ENCODE data around the gene OR4N2.
"Not testable (repeated sequence)": the region's sequence is repeated elsewhere in the genome, so short reads cannot be mapped to it uniquely, and the experiment has no call there.

OR4N2 gene

GRCh38 chr14:19772454-19772853 lies 31.1 kb upstream of the OR4N2 start:
- not testable (repeated sequence) for H2AFZ ChIP-seq (ENCODE audit: insufficient read depth, low read length, poor library complexity); H3K4me1 ChIP-seq (ENCODE audit: control insufficient read depth in 1 of 2, insufficient read depth in 2 of 2, low read length in 2 of 2); H3K9me3 ChIP-seq (ENCODE audit: insufficient read depth, low read depth, low read length); DNase-seq; H3K27ac ChIP-seq (ENCODE audit: low read depth, low read length); H3K4ac ChIP-seq (ENCODE audit: low read depth, low read length); H2BK120ac ChIP-seq (ENCODE audit: insufficient read depth, low read length, poor library complexity); H3K23ac ChIP-seq (ENCODE audit: low read length); H3K79me1 ChIP-seq (ENCODE audit: low read length); H3K79me2 ChIP-seq (ENCODE audit: control insufficient read depth, insufficient read depth, low read length, poor library complexity); H3K14ac ChIP-seq (ENCODE audit: low read length); H2AK5ac ChIP-seq (ENCODE audit: low read length); H4K91ac ChIP-seq (ENCODE audit: low read depth, low read length); H2BK12ac ChIP-seq (ENCODE audit: low read length); H3K36me3 ChIP-seq (ENCODE audit: control insufficient read depth in 1 of 2, insufficient read depth in 2 of 2, low read length in 2 of 2); H2BK5ac ChIP-seq (ENCODE audit: low read depth, low read length, poor library complexity); H3K27me3 ChIP-seq (ENCODE audit: insufficient read depth, low read length); H3K4me2 ChIP-seq (ENCODE audit: low read length); H4K12ac ChIP-seq (ENCODE audit: low read depth, low read length); H4K8ac ChIP-seq (ENCODE audit: low read depth, low read length); H3K9ac ChIP-seq (ENCODE audit: low read length); H3K4me3 ChIP-seq (ENCODE audit: low read depth, low read length); H3K18ac ChIP-seq (ENCODE audit: low read length)
- no CpG with 5 or more reads among the region's 2 CpGs for WGBS (ENCODE audit: extremely low coverage, insufficient coverage, insufficient read length)

GRCh38 chr14:19773204-19773603 lies 30.4 kb upstream of the OR4N2 start, which contains the start of gene OR4M1:
OR4M1 (plus strand) TSS chr14:19773504; CDS start chr14:19780323, 6,819 bp downstream.
- not testable (repeated sequence) for H3K4me1 ChIP-seq (ENCODE audit: control insufficient read depth in 1 of 2, insufficient read depth in 2 of 2, low read length in 2 of 2); H3K79me1 ChIP-seq (ENCODE audit: low read length); H3K14ac ChIP-seq (ENCODE audit: low read length); H4K91ac ChIP-seq (ENCODE audit: low read depth, low read length); H3K18ac ChIP-seq (ENCODE audit: low read length); H2BK120ac ChIP-seq (ENCODE audit: insufficient read depth, low read length, poor library complexity); H3K4ac ChIP-seq (ENCODE audit: low read depth, low read length); H3K23ac ChIP-seq (ENCODE audit: low read length); H3K79me2 ChIP-seq (ENCODE audit: control insufficient read depth, insufficient read depth, low read length, poor library complexity); H3K4me2 ChIP-seq (ENCODE audit: low read length); H3K4me3 ChIP-seq (ENCODE audit: low read depth, low read length); H4K8ac ChIP-seq (ENCODE audit: low read depth, low read length); H2AK5ac ChIP-seq (ENCODE audit: low read length); H3K27ac ChIP-seq (ENCODE audit: low read depth, low read length); H2BK12ac ChIP-seq (ENCODE audit: low read length); H2AFZ ChIP-seq (ENCODE audit: insufficient read depth, low read length, poor library complexity); H4K12ac ChIP-seq (ENCODE audit: low read depth, low read length); H3K9me3 ChIP-seq (ENCODE audit: insufficient read depth, low read depth, low read length); H3K9ac ChIP-seq (ENCODE audit: low read length); H3K27me3 ChIP-seq (ENCODE audit: insufficient read depth, low read length); H2BK5ac ChIP-seq (ENCODE audit: low read depth, low read length, poor library complexity); DNase-seq; H3K36me3 ChIP-seq (ENCODE audit: control insufficient read depth in 1 of 2, insufficient read depth in 2 of 2, low read length in 2 of 2)
- WGBS (ENCODE audit: extremely low coverage, insufficient coverage, insufficient read length) = no CpG with 5 or more reads among the region's 1 CpG

- H4K12ac ChIP-seq (ENCODE audit: low read depth, low read length) = no peak overlapping the region
- no peak overlapping the region for H4K91ac ChIP-seq (ENCODE audit: low read depth, low read length)
- no peak for DNase-seq
- peaks cover 12% of the 10 kb centered on the region for H3K9me3 ChIP-seq (ENCODE audit: insufficient read depth, low read depth, low read length)
- no peaks in the 10 kb centered on the region for H3K79me2 ChIP-seq (ENCODE audit: control insufficient read depth, insufficient read depth, low read length, poor library complexity)
- H3K4me3 ChIP-seq (ENCODE audit: low read depth, low read length) = no peak overlapping the region
- no peak overlapping the region for H2BK12ac ChIP-seq (ENCODE audit: low read length)
- no peak overlapping the region for H2BK5ac ChIP-seq (ENCODE audit: low read depth, low read length, poor library complexity)
- no peak overlapping the region for H2BK120ac ChIP-seq (ENCODE audit: insufficient read depth, low read length, poor library complexity)
- H3K18ac ChIP-seq (ENCODE audit: low read length) = no peak overlapping the region
- no peak overlapping the region for H3K14ac ChIP-seq (ENCODE audit: low read length)
- H3K9ac ChIP-seq (ENCODE audit: low read length) = no peak overlapping the region
- WGBS (ENCODE audit: extremely low coverage, insufficient coverage, insufficient read length) = no CpG with 5 or more reads among the region's 1 CpG
- no peak overlapping the region for H3K27ac ChIP-seq (ENCODE audit: low read depth, low read length)
- H4K8ac ChIP-seq (ENCODE audit: low read depth, low read length) = no peak overlapping the region
- H3K79me1 ChIP-seq (ENCODE audit: low read length) = no peaks in the 10 kb centered on the region
- no peaks in the 10 kb centered on the region for H3K4me1 ChIP-seq (ENCODE audit: control insufficient read depth in 1 of 2, insufficient read depth in 2 of 2, low read length in 2 of 2)
- H3K4me2 ChIP-seq (ENCODE audit: low read length) = no peak overlapping the region
- H3K4ac ChIP-seq (ENCODE audit: low read depth, low read length) = no peak overlapping the region
- no peak overlapping the region for H3K23ac ChIP-seq (ENCODE audit: low read length)
- H2AK5ac ChIP-seq (ENCODE audit: low read length) = no peak overlapping the region
- H2AFZ ChIP-seq (ENCODE audit: insufficient read depth, low read length, poor library complexity) = no peak overlapping the region
- H3K36me3 ChIP-seq (ENCODE audit: control insufficient read depth in 1 of 2, insufficient read depth in 2 of 2, low read length in 2 of 2) = no peaks in the 10 kb centered on the region
- H3K27me3 ChIP-seq (ENCODE audit: insufficient read depth, low read length) = no peaks in the 10 kb centered on the region
Measured at GRCh38 chr14:19775587-19775986, 28.0 kb upstream of the OR4N2 start.

DNA sequence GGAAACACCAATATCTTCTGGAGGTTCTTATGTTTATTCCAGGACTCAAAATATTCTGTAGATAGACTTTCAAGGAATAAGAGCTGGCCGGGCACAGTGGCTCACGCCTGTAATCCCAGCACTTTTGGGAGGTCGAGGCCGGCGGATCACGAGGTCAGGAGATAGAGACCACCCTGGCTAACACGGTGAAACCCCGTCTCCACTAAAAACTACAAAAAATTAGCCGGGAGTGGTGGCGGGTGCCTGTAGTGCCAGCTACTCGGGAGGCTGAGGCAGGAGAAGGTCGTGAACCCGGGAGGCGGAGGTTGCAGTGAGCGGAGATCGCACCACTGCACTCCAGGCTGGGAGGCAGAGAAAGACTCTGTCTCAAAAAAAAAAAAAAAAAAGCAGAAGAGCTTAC lies 17.7 kb upstream of the OR4N2 start:
- not testable (repeated sequence) for H4K8ac ChIP-seq (ENCODE audit: low read depth, low read length); H3K23ac ChIP-seq (ENCODE audit: low read length); H3K4ac ChIP-seq (ENCODE audit: low read depth, low read length); DNase-seq; H2AFZ ChIP-seq (ENCODE audit: insufficient read depth, low read length, poor library complexity); H3K9me3 ChIP-seq (ENCODE audit: insufficient read depth, low read depth, low read length); H3K79me2 ChIP-seq (ENCODE audit: control insufficient read depth, insufficient read depth, low read length, poor library complexity); H3K4me1 ChIP-seq (ENCODE audit: control insufficient read depth in 1 of 2, insufficient read depth in 2 of 2, low read length in 2 of 2); H4K12ac ChIP-seq (ENCODE audit: low read depth, low read length); H3K4me2 ChIP-seq (ENCODE audit: low read length); H4K91ac ChIP-seq (ENCODE audit: low read depth, low read length); H3K27ac ChIP-seq (ENCODE audit: low read depth, low read length); H2BK12ac ChIP-seq (ENCODE audit: low read length); H3K4me3 ChIP-seq (ENCODE audit: low read depth, low read length); H2AK5ac ChIP-seq (ENCODE audit: low read length); H2BK5ac ChIP-seq (ENCODE audit: low read depth, low read length, poor library complexity); H3K14ac ChIP-seq (ENCODE audit: low read length); H3K18ac ChIP-seq (ENCODE audit: low read length); H3K36me3 ChIP-seq (ENCODE audit: control insufficient read depth in 1 of 2, insufficient read depth in 2 of 2, low read length in 2 of 2); H3K27me3 ChIP-seq (ENCODE audit: insufficient read depth, low read length); H3K79me1 ChIP-seq (ENCODE audit: low read length); H3K9ac ChIP-seq (ENCODE audit: low read length); H2BK120ac ChIP-seq (ENCODE audit: insufficient read depth, low read length, poor library complexity)
- WGBS (ENCODE audit: extremely low coverage, insufficient coverage, insufficient read length) = no CpG with 5 or more reads among the region's 16 CpGs
